Measurements from ENCODE around the gene DCHS1. TPM values are rescaled to one million over a fixed set of nuclear protein-coding genes. Genes with fewer than 3 reads are reported as not detected.

Gene DCHS1
- total and polyA plus RNA-seq, 4 donors, result 0.68 to 8.9 (median 5.8) TPM

DNA sequence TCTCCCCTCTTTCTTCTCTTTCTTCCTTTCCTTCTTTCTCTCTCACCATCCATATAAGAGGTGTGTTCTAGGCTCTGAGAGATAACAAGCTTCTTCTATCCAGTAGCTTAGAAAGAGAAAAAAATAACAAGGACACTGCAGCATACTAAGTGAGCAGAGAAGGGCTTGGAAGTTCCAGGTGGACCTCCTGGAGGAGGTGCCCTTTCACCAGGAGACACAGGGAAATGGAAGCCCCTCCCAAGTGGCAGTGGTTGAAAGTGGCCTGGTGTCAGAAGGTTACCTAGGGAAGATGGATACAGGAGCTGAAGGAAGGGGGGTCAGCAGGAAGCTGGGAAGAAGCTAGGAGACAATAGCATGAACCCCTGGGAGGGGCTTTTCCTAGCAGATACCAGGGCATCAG lies 5.5 kb downstream of the DCHS1 start:
- H3K9me3 ChIP-seq (ENCODE audit: control insufficient read depth in 4 of 4, low read length in 3 of 4), result no peaks in the 10 kb centered on the region
- no peaks in the 10 kb centered on the region for H3K27me3 ChIP-seq (ENCODE audit: control insufficient read depth in 4 of 4, insufficient read depth in 4 of 4, low read length in 3 of 4)
- no peaks in the 10 kb centered on the region for H3K36me3 ChIP-seq (ENCODE audit: control insufficient read depth in 4 of 4, insufficient read depth in 3 of 4, low read depth in 1 of 4, low read length in 3 of 4)
- no peak for DNase-seq (ENCODE audit: low spot score)
- TF ChIP-seq HNF4G (IDR thresholded peaks at IDR 0.05) (no peak), FOXA2 (IDR thresholded peaks at IDR 0.05) (no peak), FOXA1 (IDR thresholded peaks at IDR 0.05) (no peak), EGR1 (IDR thresholded peaks at IDR 0.05; ENCODE audit: low read depth in 2 of 2) (no peak), JUND (IDR thresholded peaks at IDR 0.05) (no peak), SP1 (IDR thresholded peaks at IDR 0.05) (no peak), GABPA (IDR thresholded peaks at IDR 0.05 in 1 of 2, conservative IDR thresholded peaks at IDR 0.05 in 1 of 2) (no peak), RAD21 (IDR thresholded peaks at IDR 0.05) (no peak)
- TF ChIP-seq, protein P1, sequence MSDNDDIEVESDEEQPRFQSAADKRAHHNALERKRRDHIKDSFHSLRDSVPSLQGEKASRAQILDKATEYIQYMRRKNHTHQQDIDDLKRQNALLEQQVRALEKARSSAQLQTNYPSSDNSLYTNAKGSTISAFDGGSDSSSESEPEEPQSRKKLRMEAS (IDR thresholded peaks at IDR 0.05), result no peak
- TF ChIP-seq, protein P2, sequence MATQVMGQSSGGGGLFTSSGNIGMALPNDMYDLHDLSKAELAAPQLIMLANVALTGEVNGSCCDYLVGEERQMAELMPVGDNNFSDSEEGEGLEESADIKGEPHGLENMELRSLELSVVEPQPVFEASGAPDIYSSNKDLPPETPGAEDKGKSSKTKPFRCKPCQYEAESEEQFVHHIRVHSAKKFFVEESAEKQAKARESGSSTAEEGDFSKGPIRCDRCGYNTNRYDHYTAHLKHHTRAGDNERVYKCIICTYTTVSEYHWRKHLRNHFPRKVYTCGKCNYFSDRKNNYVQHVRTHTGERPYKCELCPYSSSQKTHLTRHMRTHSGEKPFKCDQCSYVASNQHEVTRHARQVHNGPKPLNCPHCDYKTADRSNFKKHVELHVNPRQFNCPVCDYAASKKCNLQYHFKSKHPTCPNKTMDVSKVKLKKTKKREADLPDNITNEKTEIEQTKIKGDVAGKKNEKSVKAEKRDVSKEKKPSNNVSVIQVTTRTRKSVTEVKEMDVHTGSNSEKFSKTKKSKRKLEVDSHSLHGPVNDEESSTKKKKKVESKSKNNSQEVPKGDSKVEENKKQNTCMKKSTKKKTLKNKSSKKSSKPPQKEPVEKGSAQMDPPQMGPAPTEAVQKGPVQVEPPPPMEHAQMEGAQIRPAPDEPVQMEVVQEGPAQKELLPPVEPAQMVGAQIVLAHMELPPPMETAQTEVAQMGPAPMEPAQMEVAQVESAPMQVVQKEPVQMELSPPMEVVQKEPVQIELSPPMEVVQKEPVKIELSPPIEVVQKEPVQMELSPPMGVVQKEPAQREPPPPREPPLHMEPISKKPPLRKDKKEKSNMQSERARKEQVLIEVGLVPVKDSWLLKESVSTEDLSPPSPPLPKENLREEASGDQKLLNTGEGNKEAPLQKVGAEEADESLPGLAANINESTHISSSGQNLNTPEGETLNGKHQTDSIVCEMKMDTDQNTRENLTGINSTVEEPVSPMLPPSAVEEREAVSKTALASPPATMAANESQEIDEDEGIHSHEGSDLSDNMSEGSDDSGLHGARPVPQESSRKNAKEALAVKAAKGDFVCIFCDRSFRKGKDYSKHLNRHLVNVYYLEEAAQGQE (IDR thresholded peaks at IDR 0.05), result no peak
- TF ChIP-seq, protein P3, sequence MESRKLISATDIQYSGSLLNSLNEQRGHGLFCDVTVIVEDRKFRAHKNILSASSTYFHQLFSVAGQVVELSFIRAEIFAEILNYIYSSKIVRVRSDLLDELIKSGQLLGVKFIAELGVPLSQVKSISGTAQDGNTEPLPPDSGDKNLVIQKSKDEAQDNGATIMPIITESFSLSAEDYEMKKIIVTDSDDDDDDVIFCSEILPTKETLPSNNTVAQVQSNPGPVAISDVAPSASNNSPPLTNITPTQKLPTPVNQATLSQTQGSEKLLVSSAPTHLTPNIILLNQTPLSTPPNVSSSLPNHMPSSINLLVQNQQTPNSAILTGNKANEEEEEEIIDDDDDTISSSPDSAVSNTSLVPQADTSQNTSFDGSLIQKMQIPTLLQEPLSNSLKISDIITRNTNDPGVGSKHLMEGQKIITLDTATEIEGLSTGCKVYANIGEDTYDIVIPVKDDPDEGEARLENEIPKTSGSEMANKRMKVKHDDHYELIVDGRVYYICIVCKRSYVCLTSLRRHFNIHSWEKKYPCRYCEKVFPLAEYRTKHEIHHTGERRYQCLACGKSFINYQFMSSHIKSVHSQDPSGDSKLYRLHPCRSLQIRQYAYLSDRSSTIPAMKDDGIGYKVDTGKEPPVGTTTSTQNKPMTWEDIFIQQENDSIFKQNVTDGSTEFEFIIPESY (IDR thresholded peaks at IDR 0.05), result no peak
- H3K4me1 ChIP-seq (ENCODE audit: control insufficient read depth in 4 of 4, insufficient read depth in 4 of 4, low read length in 3 of 4), result peaks cover 0 to 20% (median 5%) of the 10 kb centered on the region in 4 donors
- H3K4me3 ChIP-seq (ENCODE audit: low read depth in 1 of 3, low read length in 3 of 3), result no peak overlapping the region
- no peak overlapping the region for H3K9ac ChIP-seq (ENCODE audit: low read depth in 1 of 2, low read length in 2 of 2)
- H3K27ac ChIP-seq (ENCODE audit: low read depth in 1 of 2, low read length in 2 of 2), result no peak overlapping the region

DNA sequence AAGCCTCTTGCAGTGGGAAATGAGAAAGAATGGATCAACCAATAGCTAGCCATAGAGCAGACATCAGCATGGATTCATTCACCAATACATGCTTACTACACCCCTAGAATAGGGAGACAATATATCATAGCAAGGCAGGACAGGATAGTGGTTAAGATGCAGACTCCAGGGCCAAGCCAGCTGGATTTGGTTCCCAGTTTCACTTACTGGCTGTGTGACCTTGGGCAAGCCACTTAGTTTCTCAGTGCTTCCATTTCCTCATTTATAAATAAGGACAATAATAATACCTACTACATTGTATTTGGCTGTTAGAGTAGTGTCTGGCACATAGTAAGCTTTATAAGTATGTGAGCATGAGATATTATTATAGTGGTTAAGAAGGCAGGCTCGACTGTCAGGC lies 7.1 kb downstream of the DCHS1 start:
- H3K27ac ChIP-seq (ENCODE audit: low read depth in 1 of 2, low read length in 2 of 2), result no peak overlapping the region
- no peaks in the 10 kb centered on the region for H3K27me3 ChIP-seq (ENCODE audit: control insufficient read depth in 4 of 4, insufficient read depth in 4 of 4, low read length in 3 of 4)
- no peak for TF ChIP-seq JUND (IDR thresholded peaks at IDR 0.05)
- no peak for TF ChIP-seq FOXA1 (IDR thresholded peaks at IDR 0.05)
- TF ChIP-seq, protein P1 (IDR thresholded peaks at IDR 0.05), result no peak
- TF ChIP-seq FOXA2 (IDR thresholded peaks at IDR 0.05), result no peak
- TF ChIP-seq HNF4A (conservative IDR thresholded peaks at IDR 0.05), result no peak
- TF ChIP-seq YY1 (IDR thresholded peaks at IDR 0.05), result no peak
- TF ChIP-seq, protein P4, sequence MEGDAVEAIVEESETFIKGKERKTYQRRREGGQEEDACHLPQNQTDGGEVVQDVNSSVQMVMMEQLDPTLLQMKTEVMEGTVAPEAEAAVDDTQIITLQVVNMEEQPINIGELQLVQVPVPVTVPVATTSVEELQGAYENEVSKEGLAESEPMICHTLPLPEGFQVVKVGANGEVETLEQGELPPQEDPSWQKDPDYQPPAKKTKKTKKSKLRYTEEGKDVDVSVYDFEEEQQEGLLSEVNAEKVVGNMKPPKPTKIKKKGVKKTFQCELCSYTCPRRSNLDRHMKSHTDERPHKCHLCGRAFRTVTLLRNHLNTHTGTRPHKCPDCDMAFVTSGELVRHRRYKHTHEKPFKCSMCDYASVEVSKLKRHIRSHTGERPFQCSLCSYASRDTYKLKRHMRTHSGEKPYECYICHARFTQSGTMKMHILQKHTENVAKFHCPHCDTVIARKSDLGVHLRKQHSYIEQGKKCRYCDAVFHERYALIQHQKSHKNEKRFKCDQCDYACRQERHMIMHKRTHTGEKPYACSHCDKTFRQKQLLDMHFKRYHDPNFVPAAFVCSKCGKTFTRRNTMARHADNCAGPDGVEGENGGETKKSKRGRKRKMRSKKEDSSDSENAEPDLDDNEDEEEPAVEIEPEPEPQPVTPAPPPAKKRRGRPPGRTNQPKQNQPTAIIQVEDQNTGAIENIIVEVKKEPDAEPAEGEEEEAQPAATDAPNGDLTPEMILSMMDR (IDR thresholded peaks at IDR 0.05; ENCODE audit: low read depth, low read length, missing input control), result no peak
- TF ChIP-seq, protein P3 (IDR thresholded peaks at IDR 0.05), result no peak
- no peak overlapping the region for H3K4me3 ChIP-seq (ENCODE audit: low read depth in 1 of 3, low read length in 3 of 3)
- H3K4me1 ChIP-seq (ENCODE audit: control insufficient read depth in 4 of 4, insufficient read depth in 4 of 4, low read length in 3 of 4), result peaks cover 0 to 10% (median 2%) of the 10 kb centered on the region in 4 donors
- no peak for DNase-seq (ENCODE audit: low spot score)
- WGBS, result 67% methylated on average over 1 of the region's 1 CpG
- H3K36me3 ChIP-seq (ENCODE audit: control insufficient read depth in 4 of 4, insufficient read depth in 3 of 4, low read depth in 1 of 4, low read length in 3 of 4), result no peaks in the 10 kb centered on the region
- no peaks in the 10 kb centered on the region for H3K9me3 ChIP-seq (ENCODE audit: control insufficient read depth in 4 of 4, low read length in 3 of 4)
- H3K9ac ChIP-seq (ENCODE audit: low read depth in 1 of 2, low read length in 2 of 2), result no peak overlapping the region
